AG09309 (cell line): ENCODE data around the gene SLIT3.

Source experiments
- DNase-seq: peaks from one replicate; pipeline ENCODE4 v3.0.0-alpha.2; 2010; ENCODE audit warnings: low read depth
- H3K4me3 ChIP-seq: 2 replicates; pipeline ENCODE4 v1.5.1; 2011; ENCODE audit warnings: mild to moderate bottlenecking, low read depth, low read length, moderate library complexity; ENCODE audit not compliant: control insufficient read depth
- CTCF ChIP-seq: IDR thresholded peaks from 2 replicates; pipeline ENCODE4 v1.5.1; 2011; ENCODE audit warnings: mild to moderate bottlenecking, low read depth, low read length, inconsistent platforms; ENCODE audit not compliant: insufficient read depth, control insufficient read depth; ENCODE audit errors: missing control alignments

SLIT3 gene

GRCh38 chr5:168809218-168809617 lies 491.7 kb downstream of the SLIT3 start:
- TF ChIP-seq CTCF: no peak
- no peak for DNase-seq
- H3K4me3 ChIP-seq: no peak overlapping the region

- TF ChIP-seq CTCF: no peak
- no peak overlapping the region for H3K4me3 ChIP-seq
- no peak for DNase-seq
Observed at GRCh38 chr5:168808051-168808616, 492.8 kb downstream of the SLIT3 start.

DNA sequence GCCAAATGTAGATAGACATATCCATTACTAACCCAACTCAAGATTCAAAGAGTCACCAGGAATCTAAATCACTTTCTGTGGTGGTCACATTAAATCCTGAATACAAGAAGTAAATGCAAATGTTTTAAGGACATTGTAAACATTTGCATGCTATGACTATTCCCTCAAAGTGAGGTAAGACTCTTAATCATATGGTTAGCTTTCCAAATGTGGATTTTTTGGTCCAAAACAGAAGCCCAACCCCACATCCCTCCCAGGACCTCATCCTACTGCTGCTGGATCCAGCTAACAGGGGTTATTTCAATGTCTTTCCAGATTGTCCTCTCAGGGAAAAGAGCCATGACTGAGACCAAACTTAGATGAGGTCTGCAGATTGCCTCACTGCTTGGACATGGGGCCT lies 493.7 kb downstream of the SLIT3 start:
- TF ChIP-seq CTCF: no peak
- DNase-seq: no peak
- H3K4me3 ChIP-seq: no peak overlapping the region

- TF ChIP-seq CTCF: no peak
- no peak overlapping the region for H3K4me3 ChIP-seq
- DNase-seq: no peak
Observed at GRCh38 chr5:168803541-168803940, 497.4 kb downstream of the SLIT3 start.

DNA sequence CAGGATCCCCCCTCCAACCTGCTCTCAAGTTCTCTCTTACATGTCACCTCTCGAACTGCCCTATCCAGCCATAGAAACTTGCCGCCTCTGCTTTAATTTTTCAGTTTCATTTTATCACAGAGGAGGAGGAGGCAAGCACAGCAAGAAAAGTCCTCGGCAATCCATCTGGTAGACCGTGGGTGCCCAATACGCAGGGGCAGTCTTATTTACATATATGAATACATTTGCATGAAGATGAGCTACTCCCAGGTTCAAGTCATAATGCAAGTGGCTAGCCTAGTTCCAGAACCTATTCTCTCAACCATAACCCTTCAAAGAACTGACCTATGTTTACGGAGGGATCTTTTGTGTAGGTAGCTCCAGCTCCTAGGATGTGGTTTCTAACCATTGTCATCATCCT lies 498.6 kb downstream of the SLIT3 start:
- no peak for TF ChIP-seq CTCF
- H3K4me3 ChIP-seq: no peak overlapping the region
- no peak for DNase-seq

DNA sequence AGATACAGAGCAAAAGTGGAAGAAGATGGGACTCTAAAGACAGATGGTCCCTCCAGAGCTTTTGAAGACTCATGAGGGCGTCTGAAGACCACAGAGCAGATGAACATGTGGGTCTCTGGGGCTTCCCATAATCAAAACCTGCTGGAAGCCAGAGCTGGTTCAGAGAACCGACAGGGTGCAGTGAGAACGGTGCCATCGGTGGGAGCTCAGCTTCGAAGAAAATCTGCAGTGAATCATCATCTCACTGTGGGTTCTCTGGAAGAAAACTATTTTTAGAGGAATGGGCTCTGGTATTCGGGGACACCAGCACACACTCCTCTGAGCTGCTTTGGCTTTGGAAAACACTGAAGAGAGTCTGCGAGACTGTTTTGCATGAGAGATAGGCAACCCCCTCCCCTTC lies 499.4 kb downstream of the SLIT3 start:
- DNase-seq: no peak
- no peak for TF ChIP-seq CTCF
- H3K4me3 ChIP-seq: no peak overlapping the region

DNA sequence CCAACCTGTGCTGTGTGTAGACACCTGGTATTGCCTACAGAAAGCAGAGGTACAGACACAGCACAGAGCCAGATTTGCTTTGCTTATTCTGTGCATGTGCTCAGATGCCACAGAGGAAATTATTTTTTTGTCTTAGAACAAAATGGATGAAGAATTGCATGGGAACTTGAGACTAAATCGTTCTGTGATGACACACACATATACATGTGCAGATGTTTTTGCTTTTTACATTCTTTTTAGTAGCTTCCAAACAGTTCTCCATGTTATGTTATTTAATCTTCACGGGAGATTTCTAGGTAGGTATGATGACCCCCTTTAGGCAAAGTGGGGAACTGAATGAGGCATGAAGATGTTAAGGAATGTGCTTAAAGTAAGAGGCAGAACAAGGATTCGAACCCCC lies 500.2 kb downstream of the SLIT3 start:
- no peak for DNase-seq
- no peak for TF ChIP-seq CTCF
- H3K4me3 ChIP-seq: no peak overlapping the region
